Small intestine (tissue), 7 donors: Measurements from ENCODE around the gene PTGES2. TPM values are rescaled to one million over a fixed set of nuclear protein-coding genes. Genes with fewer than 3 reads are reported as not detected.

Source experiments
- DNase-seq, 2 donors: peaks; one replicate each; pipeline versions ENCODE4 v3.0.0 to v3.0.0-alpha.2; 2013
- FAIRE-seq: peaks from 2 replicates; lab custom pipeline; 2012; peaks lifted over from hg19 to GRCh38; lab: Jason Lieb, UNC
- H3K27ac ChIP-seq, 3 donors: one replicate each; pipeline ENCODE4 v1.5.1; 2013; ENCODE audit warnings: low read length in 2 of 3, mild to moderate bottlenecking in 2 of 3, control low read depth in 1 of 3, inconsistent platforms in 1 of 3, low read depth in 1 of 3, moderate library complexity in 1 of 3
- H3K27me3 ChIP-seq, 3 donors: one replicate each; pipeline ENCODE4 v1.6.1; 2013; ENCODE audit warnings: low read length in 3 of 3, inconsistent platforms in 1 of 3; ENCODE audit not compliant: control insufficient read depth in 3 of 3, insufficient read depth in 3 of 3
- H3K36me3 ChIP-seq, 3 donors: one replicate each; pipeline ENCODE4 v1.6.1; 2013; ENCODE audit warnings: low read length in 3 of 3, inconsistent platforms in 1 of 3, low read depth in 1 of 3, mild to moderate bottlenecking in 1 of 3, moderate library complexity in 1 of 3; ENCODE audit not compliant: control insufficient read depth in 3 of 3, insufficient read depth in 2 of 3
- H3K4me1 ChIP-seq, 3 donors: one replicate each; pipeline ENCODE4 v1.6.1; 2013; ENCODE audit warnings: low read length in 2 of 3, inconsistent platforms in 1 of 3, low read depth in 1 of 3, mild to moderate bottlenecking in 1 of 3, moderate library complexity in 1 of 3; ENCODE audit not compliant: control insufficient read depth in 3 of 3, insufficient read depth in 2 of 3
- H3K4me3 ChIP-seq, 3 donors: one replicate each; pipeline ENCODE4 v1.5.1; 2013; ENCODE audit warnings: low read length in 3 of 3, control low read depth in 1 of 3, inconsistent platforms in 1 of 3, low read depth in 1 of 3, mild to moderate bottlenecking in 1 of 3, moderate library complexity in 1 of 3
- H3K9me3 ChIP-seq, 2 donors: one replicate each; pipeline ENCODE4 v1.6.1; 2013; ENCODE audit warnings: low read depth in 1 of 2, low read length in 1 of 2; ENCODE audit not compliant: control insufficient read depth in 2 of 2, insufficient read depth in 1 of 2
- WGBS, 3 donors: extraction: QIAGEN DNeasy Blood & Tissue Kit; methylation state at CpG; one replicate each; pipeline ENCODE4 v1.1.7; 2013; 5-methylcytosine and 5-hydroxymethylcytosine counted together
- polyA plus RNA-seq, 4 donors: library from polyadenylated mRNA; stranded (reverse) in 3 of 4; unstranded in 1 of 4; fragments of 200-250 nt in 3 of 4; fragments of 120-200 nt in 1 of 4; gene quantifications; one replicate each; pipeline versions ENCODE4 v1.2.1 to v1.2.3, GENCODE V29; 2013
- donor health status: healthy with polysubstance abuse.
- donor health status: control.
- donor health status: control.
- donor health status: Bipolar disorder and iron deficiency.
- donor health status: healthy.

PTGES2 gene
- polyA plus RNA-seq, 4 donors = 47.7 to 99.7 (median 76.0) TPM

DNA sequence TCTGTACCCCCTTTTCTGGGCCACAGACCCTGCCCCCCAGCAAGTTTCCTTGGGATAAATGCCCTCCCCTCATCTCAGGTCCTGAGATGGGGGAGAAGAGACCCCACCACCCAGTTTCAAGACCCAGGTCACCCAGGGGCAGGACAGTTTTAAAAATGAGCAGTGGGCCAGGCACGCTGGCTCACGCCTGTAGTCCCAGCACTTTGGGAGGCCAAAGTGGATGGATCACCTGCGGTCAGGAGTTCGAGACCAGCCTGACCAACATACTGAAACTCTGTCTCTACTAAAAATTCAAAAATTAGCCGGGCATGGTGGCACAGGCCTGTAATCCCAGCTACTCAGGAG lies 6.1 kb downstream of the PTGES2 start:
- H3K36me3 ChIP-seq = peaks cover 7 to 79% (median 9%) of the 10 kb centered on the region in 3 donors

DNA sequence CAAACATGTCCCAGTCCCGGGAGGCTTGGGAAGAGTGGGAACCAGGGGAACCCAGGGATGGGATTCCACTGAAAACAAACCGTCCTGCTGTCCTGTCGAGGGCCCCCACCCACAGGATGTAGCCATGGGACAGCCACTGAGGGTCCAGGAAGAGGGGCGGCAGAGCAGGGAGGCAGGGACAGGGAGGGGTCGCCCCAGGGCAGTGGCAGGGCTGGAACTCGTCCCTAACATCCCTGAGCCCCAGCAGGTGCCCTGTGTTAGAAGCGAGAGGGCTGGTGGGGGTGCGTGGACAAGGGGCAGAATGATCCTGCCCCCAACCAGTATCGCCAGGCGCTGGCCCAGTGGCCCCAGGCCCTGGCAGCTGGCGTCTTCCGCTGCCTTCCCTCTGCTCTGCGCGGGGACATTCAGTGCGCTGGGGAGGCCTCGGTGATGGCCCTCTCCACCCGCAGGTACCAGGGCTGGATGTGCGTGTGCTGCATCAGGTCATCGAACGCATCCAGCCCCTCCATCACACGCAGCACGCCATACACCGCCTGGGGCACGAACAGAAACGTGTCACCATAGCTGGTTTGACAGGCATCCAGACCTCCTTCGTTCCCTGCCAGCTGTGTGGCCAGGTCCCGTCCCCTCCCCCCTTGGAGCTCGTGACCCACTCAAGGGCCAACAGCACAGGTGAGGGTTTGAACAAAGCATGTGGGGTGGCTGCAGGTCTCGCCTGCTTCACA lies 6.6 kb downstream of the PTGES2 start:
- Histone ChIP-seq H3K4me3 (no peak overlapping the region), H3K27ac (no peak overlapping the region), H3K9me3 (no peaks in the 10 kb centered on the region), H3K36me3 (peaks cover 7 to 81% (median 9%) of the 10 kb centered on the region in 3 donors), H3K4me1 (peaks cover under 1 to 21% (median 4%) of the 10 kb centered on the region in 3 donors), H3K27me3 (no peaks in the 10 kb centered on the region)
- FAIRE-seq = no peak
- WGBS, 3 donors = 85 to 89% (median 88%) methylated on average over 26 to 29 of the region's 29 CpGs
- DNase-seq = no peak

More for the DNA sequence above, 6.1 kb downstream of the PTGES2 start:
- H3K4me1 ChIP-seq = peaks cover 0 to 21% (median 4%) of the 10 kb centered on the region in 3 donors
- no peak for FAIRE-seq
- H3K4me3 ChIP-seq = no peak overlapping the region
- no peaks in the 10 kb centered on the region for H3K9me3 ChIP-seq
- H3K27me3 ChIP-seq = no peaks in the 10 kb centered on the region
- no peak overlapping the region for H3K27ac ChIP-seq
- 93 to 97% (median 97%) methylated on average over 5 of the region's 5 CpGs for WGBS, 3 donors
- no peak for DNase-seq

DNA sequence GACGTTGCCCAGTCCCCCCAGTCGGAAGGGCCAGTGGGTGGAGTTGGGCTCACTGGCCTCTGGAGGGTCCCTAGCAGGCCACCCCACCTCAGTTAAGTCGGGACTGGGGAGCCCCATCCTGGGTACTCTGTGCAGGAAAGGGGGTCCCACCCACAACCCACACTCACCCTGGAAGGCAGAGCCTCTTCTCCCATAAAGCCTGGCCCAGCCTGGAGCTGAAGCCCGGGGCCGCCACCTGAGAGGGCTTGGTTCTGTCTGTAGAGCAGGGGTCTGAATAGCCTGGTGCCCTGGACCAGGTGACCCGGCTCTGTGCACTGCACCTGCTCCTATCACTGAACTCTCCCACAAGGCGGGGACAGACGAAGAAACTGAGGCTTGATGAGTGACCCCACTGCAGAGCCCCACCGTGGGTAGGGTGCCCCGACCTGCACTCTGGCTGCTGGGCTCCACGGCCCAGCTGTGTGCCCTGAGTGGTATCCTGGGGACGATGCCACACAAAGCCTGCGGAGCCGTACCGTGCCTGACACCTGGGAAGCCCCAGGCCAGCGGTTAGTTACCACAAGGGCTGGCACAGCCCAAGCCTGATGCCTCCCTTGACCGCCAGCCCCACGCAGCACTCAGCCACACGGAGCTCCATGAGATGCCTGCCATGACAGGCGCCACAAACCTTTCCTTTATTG lies 7.3 kb downstream of the PTGES2 start:
- Histone ChIP-seq H3K36me3 (peaks cover 7 to 80% (median 9%) of the 10 kb centered on the region in 3 donors), H3K27me3 (no peaks in the 10 kb centered on the region), H3K27ac (no peak overlapping the region), H3K9me3 (no peaks in the 10 kb centered on the region), H3K4me3 (no peak overlapping the region), H3K4me1 (peaks cover under 1 to 24% (median 2%) of the 10 kb centered on the region in 3 donors)
- no peak for DNase-seq
- WGBS, 3 donors = 83 to 88% (median 85%) methylated on average over 20 of the region's 20 CpGs
- FAIRE-seq = no peak

DNA sequence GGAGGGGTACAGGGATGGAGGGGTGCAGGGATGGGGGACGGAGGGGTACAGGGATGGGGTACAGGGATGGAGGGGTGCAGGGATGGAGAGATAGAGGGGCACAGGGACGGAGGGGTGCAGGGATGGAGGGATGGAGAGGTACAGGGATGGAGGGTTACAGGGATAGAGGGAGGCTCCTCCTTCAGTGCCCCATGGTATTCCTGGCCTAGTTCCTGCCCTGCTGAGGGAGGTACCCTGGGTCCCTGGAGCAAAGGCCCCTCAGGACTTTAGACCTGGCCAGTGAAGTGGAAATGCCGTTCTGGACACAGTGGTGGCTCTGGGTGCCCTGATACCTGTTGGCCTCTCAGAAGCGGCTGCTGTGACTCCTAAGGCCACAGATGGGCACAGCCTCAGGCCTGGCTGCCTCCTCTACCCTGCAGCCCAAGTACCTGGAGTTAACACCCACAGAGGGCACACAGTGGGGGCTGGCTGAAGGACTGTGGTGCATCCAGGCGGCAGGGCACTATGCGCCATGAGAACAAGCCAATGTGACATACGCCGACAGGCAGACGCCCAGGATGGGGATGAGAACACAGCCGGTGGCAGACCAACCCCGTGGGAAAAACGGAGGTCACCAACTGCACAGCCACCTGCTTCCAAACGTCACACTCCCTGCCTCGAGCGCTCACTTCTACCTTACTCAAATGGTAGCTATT lies 8.4 kb downstream of the PTGES2 start:
- 69 to 81% (median 74%) methylated on average over 14 to 15 of the region's 15 CpGs for WGBS, 3 donors
- no peaks in the 10 kb centered on the region for H3K9me3 ChIP-seq
- FAIRE-seq (no peak), DNase-seq (no peak)
- no peak overlapping the region for H3K27ac ChIP-seq
- no peaks in the 10 kb centered on the region for H3K27me3 ChIP-seq
- peaks cover 7 to 79% (median 9%) of the 10 kb centered on the region in 3 donors for H3K36me3 ChIP-seq
- peaks cover 0 to 34% (median 2%) of the 10 kb centered on the region in 3 donors for H3K4me1 ChIP-seq
- no peak overlapping the region for H3K4me3 ChIP-seq

DNA sequence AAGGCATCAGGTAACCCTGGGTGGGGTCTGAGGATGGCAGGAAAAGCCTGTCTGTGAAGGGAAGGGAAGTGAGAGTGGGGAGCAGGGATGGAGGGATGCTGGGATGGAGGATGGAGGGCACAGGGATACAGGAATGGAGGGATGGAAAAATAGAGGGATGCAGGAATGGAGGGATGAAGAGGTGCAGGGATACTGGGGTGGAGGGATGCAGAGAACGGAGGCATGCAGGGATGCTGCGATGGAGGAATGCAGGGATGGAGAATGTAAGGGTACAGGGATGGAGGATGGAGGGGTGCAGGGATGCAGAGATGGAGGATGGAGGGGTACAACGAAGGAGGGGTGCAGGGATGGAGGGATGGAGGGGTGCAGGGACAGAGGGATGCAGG lies 9.1 kb downstream of the PTGES2 start:
- Histone ChIP-seq H3K4me3 (no peak overlapping the region), H3K27me3 (no peaks in the 10 kb centered on the region), H3K4me1 (peaks cover 0 to 40% (median 2%) of the 10 kb centered on the region in 3 donors), H3K9me3 (peaks cover 0 to 4% of the 10 kb centered on the region in 2 donors), H3K27ac (no peak overlapping the region), H3K36me3 (peaks cover 7 to 78% (median 9%) of the 10 kb centered on the region in 3 donors)
- 56 to 63% (median 59%) methylated on average over 3 of the region's 3 CpGs for WGBS, 3 donors
- DNase-seq = no peak
- FAIRE-seq = no peak

DNA sequence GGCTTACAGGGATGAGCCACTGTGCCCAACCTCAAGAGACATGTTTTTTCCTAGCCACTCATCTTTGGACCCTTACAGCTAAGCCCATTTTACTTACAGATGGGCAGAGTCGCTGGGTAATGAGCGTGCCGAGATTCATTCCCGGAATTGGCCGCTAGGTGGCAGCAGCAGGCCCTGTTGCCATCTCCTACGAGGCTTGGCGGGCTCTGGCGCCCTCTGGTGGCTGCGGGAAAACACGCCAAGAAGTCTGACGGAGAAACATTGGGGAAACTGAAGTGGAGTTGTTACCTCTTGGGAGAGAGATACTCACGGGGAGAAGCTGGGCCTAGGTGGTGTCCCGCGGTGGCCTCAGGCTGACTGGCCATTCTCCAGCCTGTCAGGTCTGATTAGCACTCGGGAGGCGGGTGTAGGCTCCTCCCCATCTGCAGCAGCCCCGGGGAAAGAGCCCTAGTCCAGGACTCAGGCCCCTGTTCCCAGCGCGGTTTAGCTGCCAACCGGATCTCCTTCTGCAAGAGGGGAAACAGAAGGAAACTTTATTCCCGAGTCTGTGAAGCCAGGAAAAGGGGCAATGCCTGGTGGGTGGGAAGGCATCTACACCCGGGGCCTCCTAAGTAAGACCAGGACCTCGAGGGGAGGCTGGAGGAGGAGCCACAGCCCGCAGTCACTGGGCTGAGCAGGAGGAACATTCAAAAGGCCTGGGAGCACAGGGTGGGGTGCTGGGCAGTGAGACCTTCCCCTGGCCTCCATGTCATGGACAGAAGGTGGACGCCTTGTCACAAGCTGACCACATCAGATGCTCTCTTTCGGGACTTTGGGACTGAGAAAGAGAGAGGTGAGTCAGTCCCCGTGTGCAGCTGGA lies 9.7 kb downstream of the PTGES2 start:
- peaks cover 0 to 8% of the 10 kb centered on the region in 2 donors for H3K9me3 ChIP-seq
- H3K4me3 ChIP-seq = peak overlapping the region in 1 of 3 donors; percentile 11
- peak overlapping the region in 1 of 3 donors; percentile 35 for H3K27ac ChIP-seq
- FAIRE-seq = no peak
- WGBS, 3 donors = 14 to 20% (median 16%) methylated on average over 26 to 27 of the region's 27 CpGs
- peaks cover 6 to 78% (median 9%) of the 10 kb centered on the region in 3 donors for H3K36me3 ChIP-seq
- H3K4me1 ChIP-seq = peaks cover 0 to 45% (median 2%) of the 10 kb centered on the region in 3 donors
- no peaks in the 10 kb centered on the region for H3K27me3 ChIP-seq
- peak; percentile 88 to 95 for DNase-seq

DNA sequence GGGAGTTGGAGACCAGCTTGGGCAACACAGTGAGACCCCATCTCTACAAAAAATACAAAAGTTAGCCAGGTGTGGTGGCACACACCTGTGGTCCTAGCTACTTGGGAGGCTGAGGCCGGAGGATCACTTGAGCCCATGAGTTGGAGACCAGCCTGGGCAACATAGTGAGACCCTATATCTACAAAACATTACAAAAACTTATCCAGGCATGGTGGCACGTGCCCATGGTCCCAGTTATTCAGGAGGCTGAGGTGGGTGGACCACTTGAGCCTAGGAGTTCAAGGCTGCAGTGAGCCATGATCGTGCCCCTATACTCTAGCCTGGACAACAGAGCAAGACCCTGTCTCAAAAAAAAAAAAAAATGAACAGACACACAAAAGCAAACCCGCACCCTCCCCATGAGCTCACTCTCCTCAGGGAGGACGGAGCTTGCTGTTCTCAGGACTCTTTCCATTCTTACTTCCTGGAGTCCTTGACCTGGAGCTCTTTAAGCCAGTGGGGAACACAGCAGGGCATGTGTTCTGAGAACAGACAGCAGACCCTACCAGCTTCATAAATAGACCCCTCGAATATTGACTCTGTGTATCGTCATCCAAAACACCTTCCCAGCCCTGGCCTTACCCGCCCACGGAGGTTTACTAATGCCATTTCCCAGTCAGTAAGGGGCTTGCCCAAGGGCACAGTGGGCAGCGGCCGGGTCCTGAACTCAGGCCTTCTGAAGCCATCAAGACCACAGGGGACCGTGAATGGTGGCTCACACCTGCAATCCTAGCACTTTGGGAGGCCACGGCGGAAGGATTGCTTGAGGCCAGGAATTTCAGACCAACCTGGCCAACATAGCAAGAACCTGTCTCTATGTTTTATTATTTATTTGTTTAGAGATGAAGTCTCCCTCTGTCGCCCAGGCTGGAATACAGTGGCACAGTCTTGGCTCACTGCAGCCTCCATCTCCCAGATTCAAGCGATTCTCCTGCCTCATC lies 11.1 kb downstream of the PTGES2 start:
- peaks cover 0 to 8% of the 10 kb centered on the region in 2 donors for H3K9me3 ChIP-seq
- H3K4me1 ChIP-seq = peaks cover 0 to 49% (median 2%) of the 10 kb centered on the region in 3 donors
- no peaks in the 10 kb centered on the region for H3K27me3 ChIP-seq
- no peak for FAIRE-seq
- no peak overlapping the region for H3K4me3 ChIP-seq
- peak; percentile 45 to 60 for DNase-seq
- WGBS, 3 donors = 73 to 83% (median 76%) methylated on average over 16 of the region's 16 CpGs
- peaks cover 2 to 73% (median 4%) of the 10 kb centered on the region in 3 donors for H3K36me3 ChIP-seq
- H3K27ac ChIP-seq = peak overlapping the region; percentile 83 to 98 (median 89)
